K562 (cell line): ENCODE results near the gene RNF44. TPM values are rescaled to one million over a fixed set of nuclear protein-coding genes. Genes with fewer than 3 reads are reported as not detected.

Experiments
- BCOR ChIP-seq: fragments of 450-650 bp; IDR thresholded peaks from 2 replicates; pipeline ENCODE4 v1.6.1; 2016
- HLTF ChIP-seq: fragments of 450-650 bp; IDR thresholded peaks from 2 replicates; pipeline ENCODE4 v1.6.1; 2016
- HMGN3 ChIP-seq: IDR thresholded peaks from 2 replicates; pipeline ENCODE4 v1.6.1; 2011; ENCODE audit warnings: borderline replicate concordance, low read depth, mild to moderate bottlenecking, mixed read lengths, low read length; ENCODE audit not compliant: insufficient read length; ENCODE audit errors: extremely low read depth
- IFI16 ChIP-seq: fragments of 250-450 bp; sonication (Bioruptor Pico); IDR thresholded peaks from 2 replicates; pipeline ENCODE4 v2.1.2; 2022; ENCODE audit warnings: mild to moderate bottlenecking, inconsistent platforms
- KDM5B ChIP-seq: fragments of 200-600 bp; sonication (generic); IDR thresholded peaks from 2 replicates; pipeline ENCODE4 v1.6.1; 2012; ENCODE audit warnings: low read depth, mild to moderate bottlenecking, moderate library complexity, low read length, control low read depth, inconsistent platforms; ENCODE audit not compliant: insufficient replicate concordance
- LCOR ChIP-seq: sonication (generic); formaldehyde crosslinking; IDR thresholded peaks from 2 replicates; pipeline ENCODE4 v1.8.0; 2022; ENCODE audit warnings: mild to moderate bottlenecking, missing genetic modification reagents
- PBX2 ChIP-seq, 2 experiments: IDR thresholded peaks in 1 of 2; conservative IDR thresholded peaks in 1 of 2; 2 replicates each; pipeline ENCODE4 v1.6.1; 2016; ENCODE audit warnings: low read depth in 2 of 2, mild to moderate bottlenecking in 1 of 2, missing compliant biosample characterization in 1 of 2, missing genetic modification characterization in 1 of 2, moderate library complexity in 1 of 2
- RBM14 ChIP-seq: fragments of 200-400 bp; formaldehyde crosslinking; IDR thresholded peaks from 2 replicates; pipeline ENCODE4 v1.6.1; 2018; ENCODE audit warnings: low read depth, mild to moderate bottlenecking, low read length, moderate library complexity, borderline replicate concordance; ENCODE audit not compliant: insufficient read depth
- RBM25 ChIP-seq: fragments of 200-400 bp; formaldehyde crosslinking; IDR thresholded peaks from 2 replicates; pipeline ENCODE4 v1.6.1; 2018; ENCODE audit warnings: low read length, low read depth, moderate library complexity; ENCODE audit not compliant: severe bottlenecking
- RBM39 ChIP-seq: fragments of 200-400 bp; formaldehyde crosslinking; optimal IDR thresholded peaks from 2 replicates; pipeline ENCODE3; 2018; ENCODE audit warnings: low read depth, low read length
- SMARCA4 ChIP-seq: fragments of 450-650 bp; IDR thresholded peaks from 2 replicates; pipeline ENCODE4 v1.6.1; 2016
- TEAD4 ChIP-seq, 2 experiments: sonication (generic) in 1 of 2; formaldehyde crosslinking in 1 of 2; IDR thresholded peaks; 2 replicates each; pipeline versions ENCODE4 v1.6.1 to v1.8.0; 2012 to 2022; ENCODE audit warnings: borderline replicate concordance in 1 of 2, inconsistent platforms in 1 of 2, low read length in 1 of 2, mild to moderate bottlenecking in 1 of 2, missing genetic modification reagents in 1 of 2
- ZKSCAN1 ChIP-seq: fragments of 150-350 bp; IDR thresholded peaks from 2 replicates; pipeline ENCODE4 v1.6.1; 2016; ENCODE audit warnings: low read depth, low read length
- ZNF639 ChIP-seq, 2 experiments: fragments of 200-800 bp in 1 of 2; sonication (Bioruptor generic) in 1 of 2; sonication (generic) in 1 of 2; formaldehyde crosslinking in 1 of 2; IDR thresholded peaks in 1 of 2; conservative IDR thresholded peaks in 1 of 2; 2 replicates each; pipeline versions ENCODE4 v1.5.0 to v1.6.1; 2016 to 2020; ENCODE audit warnings: missing compliant biosample characterization in 1 of 2, missing genetic modification characterization in 1 of 2, missing genetic modification reagents in 1 of 2
- ZSCAN32 ChIP-seq: fragments of 450-650 bp; formaldehyde crosslinking; IDR thresholded peaks from 2 replicates; pipeline ENCODE4 v1.4.0; 2020; ENCODE audit warnings: mild to moderate bottlenecking, moderate library complexity
- polyA plus RNA-seq, 8 experiments: library from polyadenylated mRNA; depleted of rRNA in 4 of 8; stranded (reverse) in 5 of 8; unstranded in 3 of 8; fragments of >200 nt; fragmentation: Nextera tagmentation in 2 of 8; fragmentation: Illumina TruSeq in 1 of 8; extraction: Ambion mirVana in 2 of 8; extraction: Trizol in 1 of 8; gene quantifications; 2 replicates each; pipeline versions ENCODE4 v1.2.1 to v1.2.3, GENCODE V29; 2011 to 2014; ENCODE audit warnings: inconsistent platforms in 1 of 8, missing spikeins in 1 of 8
- total RNA-seq, 7 experiments: library from RNA; depleted of rRNA in 6 of 7; stranded (reverse); fragments of >200 nt in 6 of 7; fragmentation: Illumina TruSeq in 2 of 7; extraction: Trizol in 2 of 7; gene quantifications; 2 replicates each; pipeline versions ENCODE4 v1.2.1 to v1.2.3, GENCODE V29; 2011 to 2021; ENCODE audit warnings: low replicate concordance in 1 of 7
- TF ChIP-seq, protein P1 (sequence below): fragments of 250-450 bp; sonication (Bioruptor Pico); IDR thresholded peaks from 2 replicates; pipeline ENCODE4 v1.8.0; 2022; ENCODE audit warnings: inconsistent platforms, mild to moderate bottlenecking, moderate library complexity, borderline replicate concordance
- TF ChIP-seq, protein P2 (sequence below), 2 experiments: fragments of 450-650 bp in 1 of 2; sonication (generic) in 1 of 2; formaldehyde crosslinking; conservative IDR thresholded peaks; 2 replicates each; pipeline versions ENCODE4 v1.4.0 to v1.8.1; 2020 to 2022; ENCODE audit warnings: mild to moderate bottlenecking in 1 of 2, missing genetic modification reagents in 1 of 2
- TF ChIP-seq, protein P3 (sequence below): sonication (generic); formaldehyde crosslinking; IDR thresholded peaks from 2 replicates; pipeline ENCODE4 v1.8.0; 2022; ENCODE audit warnings: missing genetic modification reagents, mild to moderate bottlenecking, moderate library complexity, borderline replicate concordance

RNF44 gene
- total and polyA plus RNA-seq, 9 of the 15 experiments (the other 6 are each of a cell fraction or from before 2014, with no cell fraction given): 1.6 to 82.6 (median 7.4) TPM

- TF ChIP-seq ZNF639 (CRISPR knock-in tag; conservative IDR thresholded peaks at IDR 0.05 in 1 of 2, IDR thresholded peaks at IDR 0.05 in 1 of 2) (peak in 1 of 2 experiments; percentile 50; a peak in 1 of 4 replicates), HLTF (no peak), RBM14 (no peak), PBX2 (CRISPR knock-in tag; IDR thresholded peaks at IDR 0.05; ENCODE audit: low read depth) (no peak), PBX2 (tag; conservative IDR thresholded peaks at IDR 0.05; ENCODE audit: low read depth) (no peak), RBM39 (no peak), SMARCA4 (no peak), RBM25 (peak; percentile 48), HMGN3 (peak; percentile 78), ZSCAN32 (CRISPR knock-in tag) (0 out of 2 replicates have a peak, but pooled peaks have one; percentile 44), TEAD4 (IDR thresholded peaks at IDR 0.05; ENCODE audit: low read length) (no peak), TEAD4 (CRISPR knock-in tag; IDR thresholded peaks at IDR 0.05; ENCODE audit: borderline replicate concordance) (no peak), IFI16 (no peak), KDM5B (peak; percentile 38), ZKSCAN1 (0 out of 2 replicates have a peak, but pooled peaks have one; percentile 34), BCOR (peak; percentile 63; the same call in 1 of the 2 replicates), LCOR (CRISPR knock-in tag) (peak; percentile 81; the same call in 1 of the 2 replicates)
- TF ChIP-seq, protein P1, sequence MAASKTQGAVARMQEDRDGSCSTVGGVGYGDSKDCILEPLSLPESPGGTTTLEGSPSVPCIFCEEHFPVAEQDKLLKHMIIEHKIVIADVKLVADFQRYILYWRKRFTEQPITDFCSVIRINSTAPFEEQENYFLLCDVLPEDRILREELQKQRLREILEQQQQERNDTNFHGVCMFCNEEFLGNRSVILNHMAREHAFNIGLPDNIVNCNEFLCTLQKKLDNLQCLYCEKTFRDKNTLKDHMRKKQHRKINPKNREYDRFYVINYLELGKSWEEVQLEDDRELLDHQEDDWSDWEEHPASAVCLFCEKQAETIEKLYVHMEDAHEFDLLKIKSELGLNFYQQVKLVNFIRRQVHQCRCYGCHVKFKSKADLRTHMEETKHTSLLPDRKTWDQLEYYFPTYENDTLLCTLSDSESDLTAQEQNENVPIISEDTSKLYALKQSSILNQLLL (CRISPR knock-in tag): no peak
- TF ChIP-seq, protein P2, sequence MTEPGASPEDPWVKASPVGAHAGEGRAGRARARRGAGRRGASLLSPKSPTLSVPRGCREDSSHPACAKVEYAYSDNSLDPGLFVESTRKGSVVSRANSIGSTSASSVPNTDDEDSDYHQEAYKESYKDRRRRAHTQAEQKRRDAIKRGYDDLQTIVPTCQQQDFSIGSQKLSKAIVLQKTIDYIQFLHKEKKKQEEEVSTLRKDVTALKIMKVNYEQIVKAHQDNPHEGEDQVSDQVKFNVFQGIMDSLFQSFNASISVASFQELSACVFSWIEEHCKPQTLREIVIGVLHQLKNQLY (CRISPR knock-in tag; conservative IDR thresholded peaks at IDR 0.05): 0 out of 4 replicates have a peak, but pooled peaks of 1 of the 2 experiments have one; percentile 59
- TF ChIP-seq, protein P3, sequence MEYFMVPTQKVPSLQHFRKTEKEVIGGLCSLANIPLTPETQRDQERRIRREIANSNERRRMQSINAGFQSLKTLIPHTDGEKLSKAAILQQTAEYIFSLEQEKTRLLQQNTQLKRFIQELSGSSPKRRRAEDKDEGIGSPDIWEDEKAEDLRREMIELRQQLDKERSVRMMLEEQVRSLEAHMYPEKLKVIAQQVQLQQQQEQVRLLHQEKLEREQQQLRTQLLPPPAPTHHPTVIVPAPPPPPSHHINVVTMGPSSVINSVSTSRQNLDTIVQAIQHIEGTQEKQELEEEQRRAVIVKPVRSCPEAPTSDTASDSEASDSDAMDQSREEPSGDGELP: peak; percentile 72
Measured at GRCh38 chr5:176537554-176538229, 490 bp upstream of the RNF44 start (continued).
